HG03175 (cell line): ENCODE data around the gene KCNK3.
A peak's percentile ranks its signal among the peaks of the same experiment; 100 is the strongest.
"Not testable (repeated sequence)": the region's sequence is repeated elsewhere in the genome, so short reads cannot be mapped to it uniquely, and the experiment has no call there.

Experiments
- ATAC-seq: cut with Tn5 transposase; IDR thresholded peaks from one replicate; pipeline ENCODE4 v1.9.1; 2021; ENCODE audit warnings: mild to moderate bottlenecking, moderate library complexity; ENCODE audit not compliant: unreplicated experiment

Gene KCNK3

DNA sequence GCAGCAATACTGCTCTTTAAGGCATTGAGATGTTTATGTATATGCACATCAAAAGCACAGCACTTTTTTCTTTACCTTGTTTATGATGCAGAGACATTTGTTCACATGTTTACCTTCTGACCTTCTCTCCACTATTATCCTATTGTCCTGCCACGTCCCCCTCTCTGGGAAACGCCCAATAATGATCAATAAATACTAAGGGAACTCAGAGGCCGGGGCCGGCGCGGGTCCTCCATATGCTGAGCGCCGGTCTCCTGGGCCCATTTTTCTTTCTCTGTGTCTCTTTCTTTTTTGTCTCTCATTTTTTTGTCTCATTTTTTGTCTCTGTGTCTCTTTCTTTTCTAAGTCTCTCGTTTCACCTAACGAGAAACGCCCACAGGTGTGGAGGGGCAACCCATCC, 57.9 kb downstream of the KCNK3 start:
- not testable (repeated sequence) for ATAC-seq

DNA sequence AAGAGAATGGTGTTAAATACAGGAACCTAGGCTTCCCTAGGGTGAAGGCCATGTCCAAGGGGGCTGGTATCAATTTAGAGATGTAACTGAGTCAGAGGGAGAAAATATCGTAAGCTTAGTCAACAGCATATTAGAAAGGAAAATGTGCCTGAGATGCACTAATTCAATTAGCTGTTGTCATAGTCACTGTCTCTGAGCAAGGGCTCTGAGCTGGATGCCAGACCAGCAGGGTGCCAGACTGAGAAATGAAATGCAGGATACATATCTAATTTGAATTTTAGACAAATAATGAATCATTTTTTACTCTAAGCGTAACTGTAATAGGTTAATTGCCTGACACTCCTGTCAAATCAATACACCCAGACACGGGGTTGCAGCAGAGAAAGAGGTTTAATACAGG, 60.1 kb downstream of the KCNK3 start:
- ATAC-seq, result no peak

DNA sequence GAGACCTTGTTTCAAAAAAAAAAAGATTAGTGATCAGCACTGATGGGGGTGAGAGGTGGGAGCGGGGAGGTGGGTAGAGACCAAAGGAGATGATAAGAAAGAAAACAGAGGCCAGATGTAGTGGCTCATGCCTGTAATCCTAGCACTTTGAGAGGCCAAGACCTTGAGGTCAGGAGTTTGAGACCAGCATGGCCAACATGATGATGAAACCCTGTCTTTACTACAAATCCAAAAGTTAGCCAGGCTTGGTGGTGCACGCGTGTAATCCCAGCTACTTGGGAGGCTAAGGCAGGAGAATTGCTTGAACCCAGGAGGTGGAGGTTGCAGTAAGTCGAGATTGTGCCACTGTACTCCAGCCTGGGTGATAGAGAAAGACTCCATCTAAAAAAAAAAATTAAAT, 62.0 kb downstream of the KCNK3 start:
- ATAC-seq, result no peak

DNA sequence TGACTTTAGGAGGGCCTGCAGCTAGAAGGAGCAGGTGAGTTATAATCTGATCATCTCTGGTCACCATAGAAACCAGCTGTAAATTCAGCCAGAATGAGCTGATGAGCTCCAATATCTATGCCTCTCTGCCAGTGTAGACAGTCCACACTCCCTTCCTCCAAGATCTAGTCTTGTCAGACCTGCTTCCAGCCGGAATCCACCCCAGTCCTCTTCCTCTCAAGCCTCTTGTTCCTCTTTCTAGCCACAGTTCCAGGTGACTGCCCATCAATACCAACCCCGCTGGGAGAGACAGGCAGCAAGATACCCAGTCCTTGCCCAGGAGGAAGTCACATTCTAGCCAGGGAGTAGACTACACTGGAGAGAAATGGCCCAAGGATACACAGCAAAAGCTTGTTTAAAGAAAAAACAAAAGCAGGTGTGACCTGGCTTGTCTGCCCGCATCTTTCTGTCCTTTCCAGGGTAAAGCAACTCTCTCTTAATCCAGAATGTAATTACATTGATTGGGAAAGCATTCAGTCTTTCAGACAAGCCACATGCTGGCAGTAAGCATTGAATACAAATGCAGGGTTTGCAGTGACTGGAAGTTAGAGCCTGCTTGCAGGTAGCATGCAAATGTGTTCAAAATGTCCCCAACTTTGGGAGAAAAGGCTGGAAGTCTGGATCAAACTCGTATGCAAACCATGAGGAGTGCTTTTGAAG, 62.6 kb downstream of the KCNK3 start:
- ATAC-seq, result no peak

DNA sequence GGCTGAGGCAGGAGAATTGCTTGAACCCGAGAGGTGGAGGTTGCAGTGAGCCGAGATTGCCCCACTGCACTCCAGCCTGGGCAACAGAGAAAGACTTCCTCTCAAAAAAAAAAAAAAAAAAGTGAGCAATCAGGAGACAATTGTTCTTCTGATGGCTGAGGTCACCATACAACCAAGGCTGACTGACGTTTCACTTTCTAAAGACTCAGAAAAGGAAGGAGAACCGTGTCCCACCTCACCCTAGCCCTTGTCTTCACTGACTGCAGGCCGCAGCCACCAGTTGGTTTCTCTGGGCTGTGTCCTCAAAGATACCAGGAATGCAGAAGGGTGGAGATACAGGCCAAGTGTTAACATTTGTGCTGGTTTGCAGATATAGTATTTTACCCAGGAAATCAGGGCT, 63.8 kb downstream of the KCNK3 start:
- no peak for ATAC-seq

DNA sequence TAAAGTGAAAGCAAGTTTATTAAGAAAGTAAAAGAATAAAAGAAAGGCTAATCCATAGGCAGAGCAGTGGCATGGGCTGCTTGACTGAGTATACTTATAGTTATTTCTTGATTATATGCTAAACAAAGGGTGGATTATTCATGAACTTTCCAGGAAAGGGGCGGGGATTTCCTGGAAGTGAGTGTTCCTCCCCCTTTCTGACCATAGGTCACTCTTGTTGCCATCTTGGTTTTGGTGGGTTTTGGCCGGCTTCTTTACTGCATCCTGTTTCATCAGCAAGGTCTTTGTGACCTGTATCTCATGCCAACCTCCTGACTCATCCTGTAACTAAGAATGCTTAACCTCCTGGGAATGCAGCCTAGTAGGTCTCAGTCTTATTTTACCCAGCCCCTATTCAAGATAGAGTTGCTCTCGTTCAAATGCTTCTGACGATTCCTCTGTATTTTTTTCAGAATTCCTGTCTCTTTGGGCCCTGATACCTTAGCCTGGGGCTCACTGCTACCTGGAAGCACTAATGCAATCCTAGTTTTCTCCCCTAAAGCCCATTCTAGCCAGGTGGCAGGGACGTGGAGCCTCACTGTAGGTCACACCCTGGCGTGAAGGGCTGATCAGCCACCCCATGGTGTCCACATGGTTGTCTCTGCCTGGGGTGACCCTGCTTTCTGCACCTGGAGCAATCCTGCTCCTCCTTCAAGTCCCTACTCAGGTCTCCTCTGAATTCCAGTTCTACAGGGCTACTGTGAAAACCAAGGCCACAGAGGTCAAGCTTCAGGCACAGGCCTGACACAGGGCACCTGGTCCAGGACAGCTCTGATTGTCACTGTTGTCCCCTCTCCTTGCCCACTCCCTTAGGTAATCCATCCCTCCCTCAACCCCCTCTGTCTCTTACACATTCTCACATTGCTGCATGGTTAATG, 65.6 kb downstream of the KCNK3 start:
- no peak for ATAC-seq

DNA sequence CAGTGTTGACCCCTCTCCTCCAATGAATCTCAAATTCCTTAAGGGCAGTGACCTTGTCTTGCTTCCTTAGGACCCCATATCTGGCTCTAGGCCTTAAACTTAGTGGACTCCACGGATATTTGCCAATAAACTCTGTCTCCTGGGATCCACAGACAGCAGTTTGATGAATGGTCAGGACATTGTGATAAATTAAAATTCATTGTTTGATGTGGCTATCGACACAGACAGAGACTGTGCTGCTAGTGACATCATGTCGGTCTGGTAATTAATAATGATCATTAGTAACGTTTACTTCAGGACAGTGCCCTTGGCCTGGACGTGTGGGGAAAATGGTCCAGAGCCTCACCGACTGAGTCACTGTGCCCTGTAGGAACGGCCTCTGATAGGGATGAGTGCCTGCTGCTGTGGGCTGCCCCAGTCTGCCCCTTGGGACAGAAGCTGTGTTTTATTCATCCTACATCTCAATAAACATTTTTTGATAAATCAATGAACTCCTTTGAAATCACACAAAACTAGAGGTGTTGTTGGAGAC, 66.3 kb downstream of the KCNK3 start:
- no peak for ATAC-seq

DNA sequence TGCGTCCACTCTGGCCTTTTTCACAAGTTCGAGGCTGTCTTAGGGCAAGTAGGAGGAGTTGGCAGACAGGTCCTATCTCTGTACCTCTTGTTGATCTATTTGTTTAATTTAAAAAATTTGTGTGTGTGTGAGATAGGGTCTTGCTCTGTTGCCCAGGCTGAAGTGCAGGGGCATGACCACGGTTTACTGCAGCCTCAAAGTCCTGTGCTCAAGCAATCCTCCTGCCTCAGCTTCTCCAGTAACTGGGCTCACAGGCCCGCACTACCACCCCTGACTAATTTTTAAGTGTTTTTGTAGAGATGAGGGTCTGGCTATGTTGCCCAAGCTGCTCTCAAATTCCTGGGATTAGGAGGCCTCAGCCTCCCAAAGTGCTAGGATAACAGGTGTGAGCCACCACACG, 67.3 kb downstream of the KCNK3 start:
- no peak for ATAC-seq

DNA sequence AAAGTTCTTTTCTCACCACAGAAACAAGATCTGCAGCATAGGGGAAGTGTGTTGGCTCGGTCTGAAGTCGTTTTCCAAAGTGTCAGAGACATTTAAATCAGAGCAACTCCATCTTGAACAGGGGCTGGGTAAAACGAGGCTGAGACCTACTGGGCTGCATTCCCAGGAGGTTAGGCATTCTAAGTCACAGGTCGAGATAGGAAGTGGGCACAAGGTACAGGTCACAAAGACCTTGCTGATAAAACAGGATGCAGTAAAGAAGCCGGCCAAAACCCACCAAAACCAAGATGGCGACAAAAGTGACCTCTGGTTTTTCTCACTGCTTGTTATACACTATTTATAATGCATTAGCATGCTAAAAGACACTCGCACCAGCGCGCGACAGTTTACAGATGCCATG, 68.5 kb downstream of the KCNK3 start:
- ATAC-seq, result not testable (repeated sequence)

DNA sequence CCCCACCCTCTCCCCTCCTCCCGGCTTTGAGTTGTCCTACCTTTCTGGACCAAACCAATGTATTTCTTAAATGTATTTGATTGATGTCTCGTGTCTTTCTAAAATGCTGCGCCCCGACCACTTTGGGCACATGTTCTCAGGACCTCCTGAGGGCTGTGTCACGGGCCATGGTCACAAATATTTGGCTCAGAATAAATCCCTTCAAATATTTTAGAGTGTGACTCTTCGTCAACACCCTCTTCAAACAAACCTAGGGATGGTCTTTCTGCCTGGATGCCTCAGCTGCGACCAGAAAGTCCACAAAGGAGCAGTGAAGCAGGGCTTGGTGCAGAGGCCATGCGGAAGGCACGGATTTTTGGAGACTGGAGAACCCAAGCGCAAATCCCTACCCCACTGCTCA, 70.5 kb downstream of the KCNK3 start:
- no peak for ATAC-seq

DNA sequence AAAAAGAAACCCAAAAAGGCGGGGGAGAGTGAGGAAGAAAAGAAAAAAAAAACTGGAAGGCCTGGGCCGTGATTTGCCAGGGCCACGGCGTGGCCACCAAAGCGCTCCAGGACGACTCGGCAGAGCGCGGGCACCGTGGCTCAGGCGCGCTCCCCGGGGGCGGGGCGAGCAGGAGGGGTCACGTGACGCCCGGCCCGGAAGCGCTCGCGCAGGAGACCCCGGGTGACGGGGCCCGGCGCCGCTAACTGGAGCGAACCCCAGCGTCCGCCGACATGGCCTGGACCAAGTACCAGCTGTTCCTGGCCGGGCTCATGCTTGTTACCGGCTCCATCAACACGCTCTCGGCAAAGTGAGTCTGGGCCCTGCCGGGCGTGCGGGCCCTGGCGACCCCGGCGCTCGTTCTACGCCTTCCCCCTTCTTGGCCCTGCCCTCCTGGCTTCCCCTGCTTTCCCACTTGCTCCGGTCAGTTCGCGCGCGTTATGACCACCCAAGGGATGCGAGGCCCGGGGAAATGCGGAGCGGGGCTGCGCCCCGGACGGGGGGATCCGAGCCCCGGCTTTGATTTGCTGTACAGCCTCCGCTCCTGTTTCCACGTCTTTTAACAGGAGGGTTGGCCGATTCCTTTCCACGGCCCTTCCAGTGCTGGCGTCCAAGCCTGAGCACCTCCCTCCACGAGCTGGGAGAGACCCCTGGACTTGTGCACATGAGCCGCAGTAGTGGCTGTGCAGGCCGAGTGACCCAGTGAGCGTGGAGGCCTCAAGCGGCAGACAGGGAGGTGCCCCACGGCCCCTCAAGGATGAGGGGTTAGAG, 71.8 kb downstream of the KCNK3 start, which contains the start of gene SLC35F6:
Gene SLC35F6, plus strand, starts transcription at position 207 of the 810 bp plus-strand sequence. Its CDS starts 66 bp downstream, at position 273.
- peak; percentile 86 for ATAC-seq

DNA sequence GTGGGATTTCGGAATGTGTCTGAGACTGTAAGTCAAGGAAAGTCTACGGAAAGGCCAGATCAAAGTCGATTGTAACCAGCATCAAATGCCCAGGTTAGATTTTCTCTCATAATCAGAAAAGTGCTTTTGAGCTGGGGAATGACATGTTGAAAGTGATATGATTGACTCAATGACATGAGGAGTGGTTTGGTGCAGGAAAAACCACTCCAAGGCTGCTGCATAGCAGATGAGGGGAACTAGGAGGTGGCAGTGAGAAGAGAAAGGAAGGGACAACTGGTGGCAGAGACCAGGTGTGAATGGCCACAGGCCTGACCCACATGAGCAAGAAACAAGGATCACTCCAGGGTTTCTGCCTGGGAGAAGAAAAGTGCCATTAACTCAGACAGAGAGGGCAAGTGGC, 72.4 kb downstream of the KCNK3 start:
- ATAC-seq, result no peak

DNA sequence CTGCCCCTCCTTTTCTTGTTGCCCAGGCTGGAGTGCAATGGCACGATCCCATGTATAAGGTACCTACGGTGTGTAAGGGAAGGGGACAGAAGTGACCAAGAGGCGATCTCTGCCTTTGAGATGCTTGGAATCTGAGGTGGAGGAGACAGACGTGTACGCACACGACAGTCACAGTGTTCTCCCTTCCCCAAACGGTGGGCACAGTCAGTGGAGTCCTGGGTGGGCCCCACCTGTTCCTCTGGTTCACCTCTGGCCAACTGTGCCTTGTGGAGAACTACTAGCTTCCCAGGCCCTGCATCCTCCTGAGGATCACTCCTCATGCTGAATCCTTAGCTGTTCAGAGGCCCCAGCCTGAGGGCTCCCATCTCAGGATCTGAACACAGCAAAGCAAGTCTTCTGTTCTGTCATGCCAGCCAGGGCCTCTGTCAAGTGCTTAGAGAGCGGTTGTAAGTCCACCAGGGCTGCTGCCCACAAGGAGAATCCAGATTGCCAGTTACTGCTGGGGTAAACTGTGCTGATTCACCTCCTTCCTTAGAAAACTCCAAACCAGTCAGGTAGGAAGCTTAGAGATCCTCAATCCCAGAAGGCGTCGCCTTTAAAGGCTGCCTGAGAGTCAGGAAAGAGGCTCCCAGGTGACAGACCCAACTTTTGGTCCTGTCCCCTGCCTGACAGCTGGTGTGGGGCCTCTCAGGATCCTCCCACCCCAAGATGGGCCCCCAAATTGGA, 73.1 kb downstream of the KCNK3 start:
- ATAC-seq, result no peak

DNA sequence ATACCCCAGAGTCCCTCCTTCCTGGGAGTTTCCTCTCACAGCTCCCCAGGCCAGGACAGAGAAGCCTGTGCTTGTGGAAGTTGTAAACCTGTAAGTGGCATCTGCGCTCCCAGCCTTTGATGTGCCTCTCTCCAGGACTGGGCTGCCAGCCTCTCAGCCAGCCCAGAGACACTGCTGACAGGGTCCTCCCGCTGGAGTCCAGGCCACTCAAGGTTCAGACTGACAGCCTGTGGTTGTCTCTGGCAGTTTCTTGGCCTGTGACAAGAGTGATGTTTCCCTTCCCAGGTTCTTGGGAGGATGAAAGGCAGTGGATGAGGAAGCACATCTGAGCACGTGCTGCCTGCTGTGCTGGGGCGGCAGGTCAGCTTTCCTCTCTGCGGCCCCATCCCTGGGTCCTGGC, 74.6 kb downstream of the KCNK3 start:
- no peak for ATAC-seq

DNA sequence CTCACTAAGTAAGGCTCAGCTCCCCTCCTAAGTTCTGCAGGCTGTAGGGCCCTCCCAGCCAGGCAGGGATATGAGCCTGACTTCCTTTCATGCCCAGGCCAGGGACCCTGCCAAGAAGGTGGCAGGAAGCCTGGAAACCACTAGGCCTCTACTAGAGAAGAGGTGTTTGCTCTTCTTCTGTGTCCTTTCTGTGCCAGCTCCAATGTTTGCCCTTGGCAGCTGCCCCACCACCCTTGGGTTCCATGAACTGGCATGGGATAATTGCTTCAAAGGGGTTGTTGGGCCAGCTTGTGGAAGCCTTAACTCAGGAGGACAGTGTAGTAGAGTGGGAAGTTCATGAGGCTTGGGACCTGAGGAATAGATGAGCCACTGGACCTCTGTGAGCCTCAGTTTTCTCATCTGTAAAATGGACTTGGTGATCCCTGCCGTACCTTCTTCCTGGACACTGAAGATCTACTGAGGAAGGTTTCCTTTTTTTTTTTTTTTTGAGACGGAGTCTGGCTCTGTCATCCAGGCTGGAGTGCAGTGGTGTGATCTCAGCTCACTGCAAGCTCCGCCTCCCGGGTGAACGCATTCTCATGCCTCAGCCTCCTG, 75.5 kb downstream of the KCNK3 start:
- no peak for ATAC-seq

DNA sequence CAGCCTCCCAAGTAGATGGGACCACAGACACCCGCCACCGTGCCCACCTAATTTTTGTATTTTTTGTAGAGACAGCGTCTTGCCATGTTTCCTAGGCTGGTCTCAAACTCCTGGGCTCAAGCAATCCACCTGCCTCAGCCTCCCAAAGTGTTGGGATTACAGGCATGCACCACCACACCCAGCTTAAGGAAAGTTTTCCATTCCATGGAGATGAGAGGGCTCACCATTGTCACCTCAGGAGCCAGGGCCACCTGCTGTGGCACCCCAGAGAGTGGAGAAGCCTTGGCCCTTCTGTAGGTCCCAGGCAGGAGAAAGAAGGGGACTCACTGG, 76.2 kb downstream of the KCNK3 start:
- no peak for ATAC-seq

DNA sequence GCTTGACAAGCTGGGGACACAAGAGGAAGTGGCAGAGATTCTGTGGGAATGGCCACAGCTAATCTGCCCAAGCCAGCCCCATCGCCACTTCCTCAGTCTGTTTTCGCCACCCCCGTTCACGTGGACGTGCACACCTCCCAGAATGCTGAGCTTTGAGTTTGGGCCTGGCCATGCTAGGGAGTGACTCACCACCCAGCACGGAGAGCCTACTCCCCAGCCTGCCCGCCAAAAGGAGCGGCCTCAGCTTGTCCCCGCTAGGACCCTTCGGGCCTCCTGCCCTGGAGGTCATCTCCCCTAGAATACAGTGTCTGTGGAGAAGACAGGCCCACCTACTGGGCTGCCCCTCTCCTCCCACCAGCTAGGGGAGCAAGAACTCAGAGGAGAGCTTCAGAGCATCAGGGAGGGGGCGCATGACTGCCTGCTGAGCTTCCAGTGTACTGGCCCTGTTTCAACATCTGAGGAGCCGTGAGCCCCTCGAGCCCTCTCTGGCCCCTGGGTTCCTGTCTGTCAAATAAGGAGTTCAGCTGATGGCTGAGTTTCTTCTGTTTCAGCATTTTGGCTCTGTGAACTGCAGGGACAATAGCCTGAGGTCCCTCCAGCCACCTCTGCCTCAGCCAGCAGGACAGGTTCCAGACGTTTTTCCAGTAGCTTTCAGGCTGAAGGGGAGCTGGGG, 76.7 kb downstream of the KCNK3 start:
- no peak for ATAC-seq

DNA sequence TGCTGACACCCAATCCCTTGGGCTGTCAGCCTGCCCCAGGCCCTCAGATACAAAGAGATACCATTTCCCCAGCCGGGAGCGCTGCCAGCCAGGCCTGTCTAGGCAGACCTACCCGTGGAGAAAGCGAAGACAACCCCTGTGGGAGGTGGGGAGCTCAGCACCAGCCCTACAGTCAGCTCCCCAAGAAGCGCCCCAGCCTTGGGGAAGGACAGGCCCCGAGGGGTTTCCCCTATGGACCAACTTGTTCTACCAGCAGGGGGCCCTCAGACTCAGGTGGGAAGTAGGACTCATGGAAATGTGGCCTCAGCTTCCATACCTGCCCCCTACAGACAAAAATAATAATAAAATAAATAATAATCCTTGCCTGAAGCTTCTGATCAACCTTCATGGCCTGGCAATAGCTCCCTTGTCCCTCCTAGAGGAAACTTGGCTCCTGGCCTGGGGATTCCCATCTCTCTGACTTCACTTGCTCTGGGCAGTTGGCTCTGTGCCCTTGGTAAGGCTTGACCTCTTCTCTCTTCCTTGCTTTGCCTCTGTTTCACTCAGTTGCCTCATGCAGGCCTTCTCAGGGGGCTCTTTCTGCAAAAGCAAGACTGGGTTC, 78.6 kb downstream of the KCNK3 start:
- ATAC-seq, result no peak
